Left ventricle myocardium superior (tissue), 1 donor: ENCODE measurements around the gene USP7. TPM values are rescaled to one million over a fixed set of nuclear protein-coding genes. Genes with fewer than 3 reads are reported as not detected.

Experiments
- ATAC-seq: fragments of 200-7000 bp; cut with Tn5 transposase; one replicate; pipeline ENCODE4 v1.9.1; 2020; ENCODE audit warnings: mild to moderate bottlenecking, moderate library complexity
- DNase-seq: peaks from one replicate; pipeline ENCODE4 v3.0.0-alpha.2; 2020
- intact Hi-C: fragments of 100-400 bp; cut with micrococcal nuclease; formaldehyde crosslinking; loops from one replicate; pipeline ENCODE4 v1.11.0; 2022
- total RNA-seq: library from RNA; stranded (reverse); fragmentation: NEBNext Ultra II Directional; extraction: Animal tissue kit (Norgen Biotek cat#: 25700); gene quantifications from one replicate; pipeline ENCODE4 v1.2.1, GENCODE V29; 2021
- donor health status: DM: no; HTN: yes; CAD: no; lungs with severe emphysema.

USP7 gene
- total RNA-seq, 1 donor from 2014 or later = 68.0 TPM

GRCh38 chr16:8908810-8909468 is 54.8 kb downstream of the USP7 start:
- intact Hi-C loops = no loop called here
- DNase-seq (no peak), ATAC-seq (no peak)

GRCh38 chr16:8907096-8907495 is 56.6 kb downstream of the USP7 start:
- intact Hi-C loops = no loop called here
- no peak for ATAC-seq
- DNase-seq = no peak

- ATAC-seq (no peak), DNase-seq (no peak)
- intact Hi-C loops = no loop called here
Observed at GRCh38 chr16:8905795-8906591, 57.7 kb downstream of the USP7 start.

GRCh38 chr16:8905168-8905762 is 58.4 kb downstream of the USP7 start:
- DNase-seq = no peak
- peak; percentile 25 for ATAC-seq
- intact Hi-C loops = no loop called here

DNA sequence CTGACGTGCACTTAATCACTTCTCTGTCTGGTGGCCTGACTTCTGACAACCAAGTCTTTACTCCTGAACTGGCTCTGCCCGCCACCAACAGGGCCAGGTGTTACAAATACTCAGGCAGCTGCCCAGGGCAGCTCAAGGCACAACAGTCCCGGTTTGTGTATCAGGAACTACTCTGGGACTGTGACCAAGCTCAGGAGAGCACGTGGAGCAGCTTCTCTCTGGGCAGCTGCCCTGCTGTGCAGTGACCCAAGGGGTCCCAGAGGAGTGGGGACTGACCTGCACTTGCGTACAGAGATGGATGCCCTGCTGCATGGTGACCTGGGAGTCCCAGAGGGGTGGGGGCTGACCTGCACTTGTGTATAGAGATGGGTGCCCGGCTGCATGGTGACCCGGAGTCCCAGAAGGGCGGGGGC is 59.7 kb downstream of the USP7 start:
- intact Hi-C loops = no loop called here
- ATAC-seq = no peak
- DNase-seq = no peak

GRCh38 chr16:8903004-8903403 is 60.7 kb downstream of the USP7 start:
- intact Hi-C loops = no loop called here
- no peak for DNase-seq
- no peak for ATAC-seq

- ATAC-seq (no peak), DNase-seq (no peak)
- intact Hi-C loops = no loop called here
Observed at GRCh38 chr16:8901320-8901861, 62.3 kb downstream of the USP7 start.

GRCh38 chr16:8900343-8900742 is 63.4 kb downstream of the USP7 start:
- intact Hi-C loops = no loop called here
- no peak for ATAC-seq
- DNase-seq = no peak

DNA sequence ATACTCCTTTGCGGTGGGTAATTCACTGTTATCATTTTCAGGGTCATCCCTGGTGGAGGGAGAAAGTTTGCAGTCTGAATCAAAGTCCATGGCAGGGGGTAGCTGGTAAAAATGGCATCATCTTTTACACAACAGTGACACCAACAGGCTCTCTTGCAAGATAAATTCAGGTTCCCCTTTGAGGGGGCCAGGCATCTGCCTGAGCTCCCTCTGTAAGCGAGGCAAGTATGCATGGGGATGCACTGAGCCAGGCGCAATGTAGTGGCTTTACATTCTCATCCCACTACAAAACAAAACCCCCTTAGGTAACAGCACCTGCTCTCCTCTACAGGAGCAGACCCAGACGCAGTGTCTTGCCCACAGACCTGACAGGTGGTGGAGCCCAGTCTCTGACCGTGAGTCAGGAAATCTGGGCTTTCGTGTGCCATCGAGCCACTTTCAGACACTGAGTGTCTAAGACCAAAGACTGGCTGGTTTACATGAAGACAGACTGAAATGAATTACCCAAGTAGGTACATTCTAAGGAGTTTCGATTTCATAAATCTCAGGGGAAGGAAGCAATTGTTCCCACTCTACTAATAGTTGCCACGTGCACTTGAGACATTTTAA is 63.9 kb downstream of the USP7 start:
- DNase-seq = no peak
- no peak for ATAC-seq
- intact Hi-C loops = no loop called here

GRCh38 chr16:8898660-8899318 is 64.9 kb downstream of the USP7 start:
- intact Hi-C loops = no loop called here
- no peak for DNase-seq
- no peak for ATAC-seq

GRCh38 chr16:8894736-8895334 is 68.9 kb downstream of the USP7 start:
- no peak for ATAC-seq
- intact Hi-C loops = no loop called here
- DNase-seq = no peak

DNA sequence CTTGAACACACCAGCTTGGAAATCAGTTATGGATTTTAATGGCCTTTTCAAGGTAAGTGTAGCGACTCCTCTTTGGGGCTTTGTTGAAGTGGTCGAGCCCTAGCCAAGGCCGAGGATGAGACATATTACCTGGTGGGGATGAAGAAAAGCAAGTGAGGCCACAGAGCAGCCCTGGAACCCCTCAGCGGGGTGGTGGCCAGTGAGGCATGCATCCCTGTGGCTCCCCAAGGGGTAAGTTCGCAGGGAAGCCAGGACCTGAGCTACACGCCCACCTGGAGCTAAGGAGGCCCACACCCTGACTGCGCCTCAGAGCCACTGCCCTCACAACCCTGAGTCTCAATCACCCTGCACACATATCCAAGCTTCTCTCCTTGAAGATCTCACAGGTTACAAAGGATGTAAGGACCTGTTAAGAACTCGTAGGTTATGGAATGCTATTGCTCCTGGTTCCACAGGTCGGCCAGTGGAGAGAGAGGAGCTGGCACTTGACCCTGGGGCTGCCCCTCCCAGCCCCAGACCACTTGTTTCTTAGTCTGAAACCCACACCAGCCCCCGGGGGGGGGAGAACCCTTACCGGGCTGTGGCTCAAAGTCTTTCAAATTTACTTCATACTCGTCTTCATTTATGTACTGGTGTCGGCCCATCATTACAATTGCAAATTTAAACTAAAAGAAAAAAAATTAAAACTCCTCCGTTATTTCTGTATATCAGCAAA is 69.6 kb downstream of the USP7 start:
- ATAC-seq (no peak), DNase-seq (no peak)
- intact Hi-C loops = no loop called here

GRCh38 chr16:8893426-8893825 is 70.3 kb downstream of the USP7 start:
- intact Hi-C loops = no loop called here
- ATAC-seq (no peak), DNase-seq (no peak)

GRCh38 chr16:8892101-8892575 is 71.6 kb downstream of the USP7 start:
- DNase-seq (no peak), ATAC-seq (no peak)
- intact Hi-C loops = no loop called here

GRCh38 chr16:8890549-8890921 is 73.2 kb downstream of the USP7 start:
- no peak for DNase-seq
- intact Hi-C loops = no loop called here
- ATAC-seq = no peak

- DNase-seq (no peak), ATAC-seq (no peak)
- intact Hi-C loops = no loop called here
Observed at GRCh38 chr16:8889893-8890548, 73.7 kb downstream of the USP7 start.

DNA sequence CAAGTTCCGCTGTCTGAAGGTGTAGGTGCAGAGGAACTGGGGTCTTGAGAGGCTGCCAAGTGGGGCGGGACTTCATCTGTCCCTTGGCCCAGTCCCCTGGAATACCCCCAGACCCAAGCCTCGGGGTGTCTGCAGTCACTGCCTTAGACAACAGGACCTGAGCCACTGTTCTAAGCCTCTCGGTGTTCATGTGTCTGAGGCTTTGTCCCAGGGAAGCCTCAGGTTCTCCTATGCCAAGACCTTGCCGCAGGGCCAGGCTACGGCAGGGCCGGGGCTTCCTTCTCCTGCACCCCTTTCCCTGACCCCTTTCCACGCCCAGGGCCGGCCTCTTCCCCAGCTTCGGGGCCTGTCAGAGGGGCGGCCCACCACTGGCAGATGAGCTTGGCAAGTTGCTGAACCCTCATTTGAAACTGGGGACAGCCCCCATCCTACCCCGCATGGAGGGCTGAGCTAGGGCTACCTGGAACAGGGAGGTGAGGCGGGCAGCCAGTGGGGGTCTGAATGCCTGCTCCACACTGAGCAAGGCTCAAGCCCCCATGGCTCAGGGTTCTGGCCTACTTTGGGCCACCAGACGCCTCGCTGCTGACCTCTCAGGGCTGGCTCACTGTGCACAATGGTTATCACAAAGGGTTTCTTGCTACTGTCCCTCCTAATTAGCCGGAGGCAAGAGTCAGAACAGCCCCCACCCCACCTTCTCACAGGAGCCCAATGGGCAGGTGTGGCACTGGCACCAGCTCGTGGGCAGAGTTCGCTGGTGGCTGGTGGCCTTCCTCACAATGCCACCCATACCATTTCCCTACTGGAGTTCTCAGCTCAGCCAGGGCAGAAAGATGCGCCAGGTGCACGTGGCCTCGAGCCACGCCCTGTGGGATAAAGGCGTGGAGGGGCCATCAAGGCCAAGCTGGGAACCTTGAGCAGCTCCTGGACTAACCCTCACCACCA is 74.5 kb downstream of the USP7 start:
- intact Hi-C loops = no loop called here
- no peak for DNase-seq
- ATAC-seq = no peak
